Amygdala (tissue), 56 donors: ENCODE data around the gene GNG12.

ENCODE experiments used
- DNase-seq, 56 donors: peaks; one replicate each; lab custom pipeline; 2025; lab: John Stamatoyannopoulos, UW

The GNG12 gene

GRCh38 chr1:67788904-67789303, 44.4 kb downstream of the GNG12 start:
- no peak for DNase-seq

GRCh38 chr1:67788238-67788790, 45.0 kb downstream of the GNG12 start:
- DNase-seq, result no peak

- DNase-seq, result no peak
Measured at GRCh38 chr1:67787746-67788145, 45.5 kb downstream of the GNG12 start.

GRCh38 chr1:67785847-67786753, 47.2 kb downstream of the GNG12 start:
- DNase-seq, result no peak

- DNase-seq, result no peak
Measured at GRCh38 chr1:67784545-67785186, 48.6 kb downstream of the GNG12 start.

GRCh38 chr1:67780637-67781036, 52.6 kb downstream of the GNG12 start:
- DNase-seq, result no peak

- DNase-seq, result no peak
Measured at GRCh38 chr1:67777440-67777839, 55.8 kb downstream of the GNG12 start.

- no peak for DNase-seq
Measured at GRCh38 chr1:67777016-67777415, 56.3 kb downstream of the GNG12 start.

- no peak for DNase-seq
Measured at GRCh38 chr1:67773462-67773861, 59.8 kb downstream of the GNG12 start.

- no peak for DNase-seq
Measured at GRCh38 chr1:67771749-67772148, 61.5 kb downstream of the GNG12 start.

GRCh38 chr1:67771152-67771551, 62.1 kb downstream of the GNG12 start:
- DNase-seq, result no peak

GRCh38 chr1:67769633-67770256, 63.5 kb downstream of the GNG12 start:
- no peak for DNase-seq

GRCh38 chr1:67768480-67768879, 64.8 kb downstream of the GNG12 start:
- DNase-seq, result no peak

- DNase-seq, result no peak
Measured at GRCh38 chr1:67767103-67767782, 66.0 kb downstream of the GNG12 start.

- DNase-seq, result peak in 24 of 56 donors; percentile 4 to 53 (median 16)
Measured at GRCh38 chr1:67766141-67766978, 66.9 kb downstream of the GNG12 start.

GRCh38 chr1:67764633-67765032, 68.6 kb downstream of the GNG12 start:
- no peak for DNase-seq

- DNase-seq, result no peak
Measured at GRCh38 chr1:67761730-67762129, 71.5 kb downstream of the GNG12 start.

- no peak for DNase-seq
Measured at GRCh38 chr1:67761091-67761490, 72.2 kb downstream of the GNG12 start.

- peak in 27 of 56 donors; percentile 5 to 78 (median 22) for DNase-seq
Measured at GRCh38 chr1:67760030-67760821, 73.0 kb downstream of the GNG12 start.
